Caco-2 (cell line): ENCODE data around the gene PTK6. TPM values are rescaled to one million over a fixed set of nuclear protein-coding genes. Genes with fewer than 3 reads are reported as not detected.

Source experiments
- BruUV-seq: library from RNA; stranded (reverse); fragments of 400-500 nt; replicated peaks from 2 replicates; lab custom pipeline; 2021; lab: Mats Ljungman, UMichigan
- CTCF ChIA-PET: fragments of 300-600 bp; sonication (Branson Sonifier 250); formaldehyde crosslinking; loops from one replicate; lab custom pipeline; 2022; ENCODE audit warnings: antibody characterized with exemption; lab: Charles Lee
- POLR2A ChIA-PET: fragments of 300-600 bp; sonication (Branson Sonifier 250); formaldehyde crosslinking; loops from one replicate; lab custom pipeline; 2022; ENCODE audit warnings: antibody characterized with exemption; lab: Charles Lee
- DNase-seq, 2 experiments: peaks; one replicate each; pipeline versions ENCODE4 v3.0.0 to v3.0.0-alpha.2; 2020 to 2022
- H3K27me3 ChIP-seq: replicated peaks from 2 replicates; pipeline ENCODE4 v1.6.0; 2011; ENCODE audit warnings: low read length; ENCODE audit not compliant: control insufficient read depth, insufficient read depth
- H3K36me3 ChIP-seq: 2 replicates; pipeline ENCODE4 v1.5.1; 2011; ENCODE audit warnings: low read length; ENCODE audit not compliant: control insufficient read depth, insufficient read depth
- H3K4me1 ChIP-seq: fragments of 250-450 bp; sonication (Bioruptor Pico); 2 replicates; pipeline ENCODE4 v1.5.1; 2020; ENCODE audit warnings: mild to moderate bottlenecking
- H3K4me3 ChIP-seq: 2 replicates; pipeline ENCODE4 v1.5.1; 2011; ENCODE audit warnings: low read depth, mild to moderate bottlenecking, control low read depth, low read length
- H3K9me3 ChIP-seq: fragments of 250-450 bp; sonication (Bioruptor Pico); 2 replicates; pipeline ENCODE4 v1.5.1; 2020; ENCODE audit warnings: mild to moderate bottlenecking, moderate library complexity
- H3K27ac Mint-ChIP-seq: one replicate; pipeline ENCODE4 v1.8.0; 2022; ENCODE audit warnings: mixed read lengths; ENCODE audit not compliant: unreplicated experiment
- H3K27me3 Mint-ChIP-seq: one replicate; pipeline ENCODE4 v1.8.0; 2022; ENCODE audit warnings: mixed read lengths; ENCODE audit not compliant: insufficient read depth, unreplicated experiment
- H3K36me3 Mint-ChIP-seq: one replicate; pipeline ENCODE4 v1.8.0; 2022; ENCODE audit warnings: mild to moderate bottlenecking, mixed read lengths; ENCODE audit not compliant: insufficient read depth, unreplicated experiment
- H3K4me1 Mint-ChIP-seq: one replicate; pipeline ENCODE4 v1.8.0; 2022; ENCODE audit warnings: low read depth, mixed read lengths; ENCODE audit not compliant: unreplicated experiment
- H3K4me3 Mint-ChIP-seq: one replicate; pipeline ENCODE4 v1.8.0; 2022; ENCODE audit warnings: mild to moderate bottlenecking, moderate library complexity, mixed read lengths; ENCODE audit not compliant: unreplicated experiment
- H3K9me3 Mint-ChIP-seq: one replicate; pipeline ENCODE4 v1.8.0; 2022; ENCODE audit warnings: mixed read lengths; ENCODE audit not compliant: unreplicated experiment
- CTCF ChIP-seq, 2 experiments: fragments of 200-600 bp in 1 of 2; IDR thresholded peaks; 1 replicate in 1 of 2; 2 replicates in 1 of 2; pipeline versions ENCODE4 v1.5.1 to v1.8.0; 2011 to 2022; ENCODE audit warnings: antibody characterized with exemption in 1 of 2, control low read depth in 1 of 2, inconsistent platforms in 1 of 2, low read depth in 1 of 2, low read length in 1 of 2, mild to moderate bottlenecking in 1 of 2, moderate library complexity in 1 of 2; ENCODE audit not compliant: insufficient read depth in 1 of 2, severe bottlenecking in 1 of 2, unreplicated experiment in 1 of 2
- intact Hi-C: fragments of 100-400 bp; cut with micrococcal nuclease; formaldehyde crosslinking; loops from one replicate; pipeline ENCODE4 v1.10.0; 2022; ENCODE audit not compliant: unreplicated experiment
- total RNA-seq: library from RNA; stranded (reverse); gene quantifications from 2 replicates; pipeline ENCODE4 v1.2.3, GENCODE V29; 2022

The PTK6 gene
- total RNA-seq, 1 experiment from 2014 or later = 0.64 TPM

GRCh38 chr20:63568170-63568981, 31.2 kb upstream of the PTK6 start:
- Mint-ChIP-seq H3K4me1 (no peaks in the 10 kb centered on the region), H3K27ac (no peak overlapping the region), H3K4me3 (no peak overlapping the region), H3K9me3 (no peaks in the 10 kb centered on the region), H3K27me3 (no peaks in the 10 kb centered on the region), H3K36me3 (peaks cover 19% of the 10 kb centered on the region)
- BruUV-seq = no TSS peak
- no peaks in the 10 kb centered on the region for H3K36me3 ChIP-seq
- no peak for TF ChIP-seq CTCF (IDR thresholded peaks at IDR 0.05; ENCODE audit: insufficient read depth in 1 of 2, low read depth in 1 of 2, low read length in 1 of 2, severe bottlenecking in 1 of 2, unreplicated experiment in 1 of 2)
- no peak for DNase-seq
- intact Hi-C loops = no loop called here
- no peaks in the 10 kb centered on the region for H3K9me3 ChIP-seq
- H3K27me3 ChIP-seq = no peaks in the 10 kb centered on the region
- CTCF ChIA-PET = interaction anchor here (0.6 kb wide), 1 partner anchor 50 kb away, joined by 3 read pairs; no protein-coding TSS in a partner anchor
- H3K4me1 ChIP-seq = peaks cover 6% of the 10 kb centered on the region
- H3K4me3 ChIP-seq = no peak overlapping the region
- POLR2A ChIA-PET = no interaction called here

GRCh38 chr20:63567386-63568169, 30.4 kb upstream of the PTK6 start:
- intact Hi-C loops = no loop called here
- H3K4me1 Mint-ChIP-seq = no peaks in the 10 kb centered on the region
- H3K27me3 ChIP-seq = no peaks in the 10 kb centered on the region
- H3K27ac Mint-ChIP-seq = no peak overlapping the region
- H3K27me3 Mint-ChIP-seq = no peaks in the 10 kb centered on the region
- no peak overlapping the region for H3K4me3 Mint-ChIP-seq
- DNase-seq = no peak
- H3K4me3 ChIP-seq = no peak overlapping the region
- H3K36me3 Mint-ChIP-seq = peaks cover 19% of the 10 kb centered on the region
- no TSS peak for BruUV-seq
- H3K9me3 ChIP-seq = no peaks in the 10 kb centered on the region
- no peaks in the 10 kb centered on the region for H3K36me3 ChIP-seq
- ChIA-PET CTCF (no interaction called here), POLR2A (no interaction called here)
- H3K4me1 ChIP-seq = no peaks in the 10 kb centered on the region
- H3K9me3 Mint-ChIP-seq = no peaks in the 10 kb centered on the region
- TF ChIP-seq CTCF (IDR thresholded peaks at IDR 0.05; ENCODE audit: insufficient read depth in 1 of 2, low read depth in 1 of 2, low read length in 1 of 2, severe bottlenecking in 1 of 2, unreplicated experiment in 1 of 2) = no peak

- POLR2A ChIA-PET = no interaction called here
- H3K9me3 Mint-ChIP-seq = no peaks in the 10 kb centered on the region
- H3K4me3 ChIP-seq = no peak overlapping the region
- H3K4me1 Mint-ChIP-seq = no peaks in the 10 kb centered on the region
- H3K36me3 Mint-ChIP-seq = peaks cover 19% of the 10 kb centered on the region
- H3K27me3 Mint-ChIP-seq = no peaks in the 10 kb centered on the region
- H3K4me3 Mint-ChIP-seq = no peak overlapping the region
- CTCF ChIA-PET = no interaction called here
- intact Hi-C loops = no loop called here
- no peaks in the 10 kb centered on the region for H3K9me3 ChIP-seq
- BruUV-seq = no TSS peak
- no peak overlapping the region for H3K27ac Mint-ChIP-seq
- no peak for DNase-seq
- H3K4me1 ChIP-seq = no peaks in the 10 kb centered on the region
- H3K27me3 ChIP-seq = no peaks in the 10 kb centered on the region
- TF ChIP-seq CTCF (IDR thresholded peaks at IDR 0.05; ENCODE audit: insufficient read depth in 1 of 2, low read depth in 1 of 2, low read length in 1 of 2, severe bottlenecking in 1 of 2, unreplicated experiment in 1 of 2) = no peak
- H3K36me3 ChIP-seq = no peaks in the 10 kb centered on the region
Measured at GRCh38 chr20:63567136-63567385, 29.9 kb upstream of the PTK6 start.
